Fibroblast of pulmonary artery (primary cell): ENCODE results near the gene C4orf46.
A peak's percentile ranks its signal among the peaks of the same experiment; 100 is the strongest.

Source experiments
- DNase-seq: peaks from one replicate; pipeline ENCODE4 v3.0.0-alpha.2; 2010; ENCODE audit warnings: low read depth
- H3K4me3 ChIP-seq: replicated peaks from 2 replicates; pipeline ENCODE4 v1.5.1; 2011; ENCODE audit warnings: low read depth, mild to moderate bottlenecking, control low read depth, low read length, moderate library complexity
- CTCF ChIP-seq: IDR thresholded peaks from 2 replicates; pipeline ENCODE4 v1.5.1; 2011; ENCODE audit warnings: mild to moderate bottlenecking, control low read depth, low read length, inconsistent platforms; ENCODE audit errors: missing control alignments

Gene C4orf46

GRCh38 chr4:158624889-158625478 is 46.7 kb downstream of the C4orf46 start:
- DNase-seq = peak; percentile 74
- H3K4me3 ChIP-seq = no peak overlapping the region
- peak; percentile 70 for TF ChIP-seq CTCF

- no peak for TF ChIP-seq CTCF
- H3K4me3 ChIP-seq = no peak overlapping the region
- DNase-seq = no peak
Observed at GRCh38 chr4:158622251-158622650, 49.4 kb downstream of the C4orf46 start.

- TF ChIP-seq CTCF = no peak
- H3K4me3 ChIP-seq = no peak overlapping the region
- no peak for DNase-seq
Observed at GRCh38 chr4:158621729-158622128, 50.0 kb downstream of the C4orf46 start.

- TF ChIP-seq CTCF = no peak
- no peak for DNase-seq
- no peak overlapping the region for H3K4me3 ChIP-seq
Observed at GRCh38 chr4:158617956-158618355, 53.7 kb downstream of the C4orf46 start.
